ENCODE results near the gene ANTXR1. TPM values are rescaled to one million over a fixed set of nuclear protein-coding genes. Genes with fewer than 3 reads are reported as not detected.

Gene ANTXR1
- total and polyA plus RNA-seq, 2 of the 8 experiments (the other 6 are each of a cell fraction or from before 2014, with no cell fraction given): 15.8 to 44.3 TPM

DNA sequence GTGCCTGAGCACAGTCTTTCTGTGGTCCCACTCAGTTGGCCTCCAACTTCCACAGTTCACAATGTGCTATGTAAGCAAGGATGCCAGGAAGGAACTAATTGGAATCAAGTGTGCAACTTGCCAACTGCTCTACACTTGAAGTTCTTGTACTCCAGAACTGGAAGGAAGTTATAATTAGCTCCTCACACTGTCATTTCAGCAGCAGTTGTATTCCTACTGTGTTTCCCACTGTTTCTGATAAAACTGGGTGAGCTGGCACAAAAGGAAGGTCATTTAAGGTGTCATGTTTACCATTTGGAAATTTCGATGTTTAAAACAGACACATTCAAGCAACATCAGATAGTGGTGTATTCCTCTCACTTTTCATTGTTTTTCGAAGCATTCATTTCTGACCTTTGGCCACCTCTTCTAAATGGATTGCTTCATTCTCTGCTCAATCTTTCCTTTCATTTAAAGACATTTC lies 84.2 kb downstream of the ANTXR1 start:
- H2AFZ ChIP-seq (ENCODE audit: low read length): no peak overlapping the region
- no peaks in the 10 kb centered on the region for H3K79me2 ChIP-seq (ENCODE audit: control insufficient read depth in 1 of 2, insufficient read depth in 2 of 2, low read length in 2 of 2)
- no peak overlapping the region for H2BK20ac ChIP-seq (ENCODE audit: low read length)
- no peak overlapping the region for H3K9ac ChIP-seq (replicated peaks in 1 of 4; ENCODE audit: extremely low read depth in 1 of 4, low read depth in 3 of 4, low read length in 3 of 4)
- H3K4ac ChIP-seq (replicated peaks; ENCODE audit: insufficient read length, low read depth, low read length): no peak overlapping the region
- H3K14ac ChIP-seq (ENCODE audit: insufficient read length): no peak overlapping the region
- H4K20me1 ChIP-seq (replicated peaks in 1 of 2; ENCODE audit: control insufficient read depth in 1 of 2, insufficient read depth in 2 of 2, low read length in 2 of 2): no peaks in the 10 kb centered on the region
- no peaks in the 10 kb centered on the region for H3K79me1 ChIP-seq (ENCODE audit: low read depth, low read length)
- no peak for DNase-seq (ENCODE audit: low read depth in 1 of 2, low spot score in 2 of 2)
- H3K36me3 ChIP-seq (ENCODE audit: control insufficient read depth in 2 of 4, insufficient read depth in 4 of 4, low read length in 3 of 4): no peaks in the 10 kb centered on the region
- TF ChIP-seq, protein P1, sequence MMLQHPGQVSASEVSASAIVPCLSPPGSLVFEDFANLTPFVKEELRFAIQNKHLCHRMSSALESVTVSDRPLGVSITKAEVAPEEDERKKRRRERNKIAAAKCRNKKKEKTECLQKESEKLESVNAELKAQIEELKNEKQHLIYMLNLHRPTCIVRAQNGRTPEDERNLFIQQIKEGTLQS (IDR thresholded peaks at IDR 0.05; ENCODE audit: insufficient read depth, low read depth, low read length): no peak
- no peak overlapping the region for H4K8ac ChIP-seq (ENCODE audit: extremely low read depth, insufficient read depth, low read length)
- H4K5ac ChIP-seq (ENCODE audit: insufficient read length, low read depth, low read length): no peak overlapping the region
- H2BK120ac ChIP-seq (replicated peaks; ENCODE audit: low read depth, low read length): no peak overlapping the region
- peaks cover 0 to 1% (median 0%) of the 10 kb centered on the region in 4 experiments; a peak in 1 of 7 replicates for H3K27me3 ChIP-seq (replicated peaks in 1 of 4; ENCODE audit: control insufficient read depth in 3 of 4, extremely low read depth in 1 of 4, insufficient read depth in 3 of 4, low read length in 3 of 4)
- no peak overlapping the region for H3K23ac ChIP-seq (ENCODE audit: insufficient read length)
- H4K91ac ChIP-seq (replicated peaks; ENCODE audit: insufficient read length, low read length): no peak overlapping the region
- no peak overlapping the region for H3K56ac ChIP-seq (replicated peaks; ENCODE audit: insufficient read length, low read depth, low read length)
- no peak overlapping the region for H2BK12ac ChIP-seq (ENCODE audit: low read depth, low read length)
- no peak overlapping the region for H2AK5ac ChIP-seq (ENCODE audit: low read depth, low read length)
- H3K4me3 ChIP-seq (ENCODE audit: extremely low read depth in 1 of 4, insufficient read depth in 2 of 4, low read depth in 3 of 4, low read length in 4 of 4): no peak overlapping the region
- H3K4me1 ChIP-seq (replicated peaks in 1 of 4; ENCODE audit: control insufficient read depth in 3 of 4, insufficient read depth in 4 of 4, low read length in 3 of 4): no peaks in the 10 kb centered on the region
- no peak overlapping the region for H2BK5ac ChIP-seq (ENCODE audit: low read depth, low read length)
- FAIRE-seq: no peak
- ChIA-PET CTCF (ENCODE audit: partially characterized antibody) (interaction anchor here (1.8 kb wide), 1 partner anchor 209 kb away, joined by 6 read pairs; no protein-coding TSS in a partner anchor), POLR2A (ENCODE audit: partially characterized antibody) (no interaction called here)
- H2BK15ac ChIP-seq (ENCODE audit: low read length): no peak overlapping the region
- H3K9me3 ChIP-seq (ENCODE audit: insufficient read depth in 2 of 2, low read depth in 1 of 2, low read length in 1 of 2): no peaks in the 10 kb centered on the region
- H3K4me2 ChIP-seq (ENCODE audit: insufficient read depth in 1 of 2, low read depth in 2 of 2, low read length in 2 of 2): no peak overlapping the region
- 86% methylated on average over 2 of the region's 2 CpGs; no CpG with 5 or more reads in 1 of the 2 experiments for WGBS, 2 experiments (ENCODE audit: extremely low coverage in 1 of 2, insufficient coverage in 1 of 2, insufficient read length in 1 of 2, insufficient replicate concordance in 2 of 2, low coverage in 1 of 2, low lambda C conversion rate in 2 of 2, missing lambda C conversion rate in 1 of 2)
- no peaks in the 10 kb centered on the region for H3K23me2 ChIP-seq (ENCODE audit: low read depth, low read length)
- H3K27ac ChIP-seq (ENCODE audit: low read depth, low read length): no peak overlapping the region
- no peak overlapping the region for H3K18ac ChIP-seq (ENCODE audit: extremely low read depth, low read length)

All from H1 (cell line).